ENCODE results near the gene CREB3L1.
A peak's percentile ranks its signal among the peaks of the same experiment; 100 is the strongest.

- TF ChIP-seq EZH2phosphoT487 (IDR thresholded peaks at IDR 0.05; ENCODE audit: borderline replicate concordance) (no peak), CTCF (conservative IDR thresholded peaks at IDR 0.05; ENCODE audit: low read length) (peak; percentile 47)
Measured at GRCh38 chr11:46299451-46299961, 22.0 kb downstream of the CREB3L1 start.

Data from Loucy (cell line).